HEK293 (cell line): Measurements from ENCODE around the gene FAM89A.

Source experiments
- CTCF ChIA-PET: fragments of 350-600 bp; formaldehyde crosslinking; extraction: SDS; loops from one replicate; lab custom pipeline; 2021; ENCODE audit warnings: antibody characterized with exemption; lab: Yijun Ruan, JAX
- POLR2A ChIA-PET: fragments of 300-600 bp; formaldehyde crosslinking; extraction: SDS; loops from one replicate; lab custom pipeline; 2020; ENCODE audit warnings: antibody characterized with exemption, inconsistent platforms; lab: Yijun Ruan, JAX
- H3K27ac ChIP-seq: fragments of 200-500 bp; sonication (Bioruptor generic); 2 replicates; pipeline ENCODE4 v1.5.1; 2014; ENCODE audit warnings: low read depth, low read length, control low read depth, inconsistent platforms; ENCODE audit errors: extremely low read depth
- H3K36me3 ChIP-seq, 2 experiments: fragments of 200-500 bp in 1 of 2; sonication (Bioruptor generic) in 1 of 2; 1 replicate in 1 of 2; 2 replicates in 1 of 2; pipeline ENCODE4 v1.5.1; 2014 to 2017; ENCODE audit warnings: inconsistent platforms in 2 of 2, low read length in 2 of 2; ENCODE audit not compliant: control insufficient read depth in 2 of 2, insufficient read depth in 1 of 2
- H3K4me1 ChIP-seq: fragments of 200-500 bp; sonication (Bioruptor generic); 2 replicates; pipeline ENCODE4 v1.5.1; 2014; ENCODE audit warnings: mild to moderate bottlenecking, low read length, inconsistent platforms; ENCODE audit not compliant: control insufficient read depth, insufficient read depth
- H3K4me3 ChIP-seq: 2 replicates; pipeline ENCODE4 v1.5.1; 2011; ENCODE audit warnings: low read depth, mild to moderate bottlenecking, control low read depth, low read length, moderate library complexity
- H3K9me3 ChIP-seq: fragments of 200-500 bp; sonication (Bioruptor generic); 2 replicates; pipeline ENCODE4 v1.5.1; 2014; ENCODE audit warnings: low read depth, low read length, inconsistent platforms; ENCODE audit not compliant: control insufficient read depth, insufficient read depth
- AEBP2 ChIP-seq: fragments of 450-650 bp; formaldehyde crosslinking; IDR thresholded peaks from 2 replicates; pipeline ENCODE4 v1.5.1; 2016; ENCODE audit warnings: missing biosample characterization, missing genetic modification characterization, borderline replicate concordance
- FEZF1 ChIP-seq: fragments of 450-650 bp; formaldehyde crosslinking; IDR thresholded peaks from 2 replicates; pipeline ENCODE4 v1.5.1; 2016; ENCODE audit warnings: missing biosample characterization, missing genetic modification characterization
- GLIS1 ChIP-seq: fragments of 450-650 bp; formaldehyde crosslinking; IDR thresholded peaks from 2 replicates; pipeline ENCODE4 v1.5.1; 2016; ENCODE audit warnings: missing biosample characterization, missing genetic modification characterization
- HOXD13 ChIP-seq: sonication (generic); formaldehyde crosslinking; IDR thresholded peaks from 2 replicates; pipeline ENCODE4 v1.8.0; 2022; ENCODE audit warnings: missing genetic modification reagents, borderline replicate concordance
- REST ChIP-seq: fragments of 450-650 bp; formaldehyde crosslinking; IDR thresholded peaks from 2 replicates; pipeline ENCODE4 v1.5.1; 2016; ENCODE audit warnings: missing biosample characterization, missing genetic modification characterization
- ZBTB6 ChIP-seq: fragments of 450-650 bp; formaldehyde crosslinking; IDR thresholded peaks from 2 replicates; pipeline ENCODE4 v1.5.1; 2017; ENCODE audit warnings: missing biosample characterization, missing genetic modification characterization
- ZFP37 ChIP-seq: fragments of 450-650 bp; formaldehyde crosslinking; IDR thresholded peaks from 2 replicates; pipeline ENCODE4 v1.5.1; 2016; ENCODE audit warnings: missing biosample characterization, missing genetic modification characterization
- ZNF121 ChIP-seq: fragments of 450-650 bp; formaldehyde crosslinking; IDR thresholded peaks from 2 replicates; pipeline ENCODE4 v1.5.1; 2016; ENCODE audit warnings: missing biosample characterization, missing genetic modification characterization
- ZNF155 ChIP-seq: fragments of 450-650 bp; formaldehyde crosslinking; IDR thresholded peaks from 2 replicates; pipeline ENCODE4 v1.5.1; 2016; ENCODE audit warnings: missing biosample characterization, missing genetic modification characterization
- ZNF214 ChIP-seq: fragments of 450-650 bp; formaldehyde crosslinking; IDR thresholded peaks from 2 replicates; pipeline ENCODE4 v1.5.1; 2017; ENCODE audit warnings: missing biosample characterization, mild to moderate bottlenecking, missing genetic modification characterization, borderline replicate concordance
- ZNF221 ChIP-seq: fragments of 450-650 bp; formaldehyde crosslinking; IDR thresholded peaks from 2 replicates; pipeline ENCODE4 v1.5.1; 2017; ENCODE audit warnings: missing biosample characterization, missing genetic modification characterization, borderline replicate concordance
- ZNF248 ChIP-seq: fragments of 450-650 bp; formaldehyde crosslinking; IDR thresholded peaks from 2 replicates; pipeline ENCODE4 v1.5.1; 2017; ENCODE audit warnings: missing biosample characterization, missing genetic modification characterization
- ZNF266 ChIP-seq: fragments of 450-650 bp; formaldehyde crosslinking; IDR thresholded peaks from 2 replicates; pipeline ENCODE4 v1.5.1; 2016; ENCODE audit warnings: missing biosample characterization, missing genetic modification characterization, low read depth
- ZNF510 ChIP-seq: fragments of 450-650 bp; formaldehyde crosslinking; IDR thresholded peaks from 2 replicates; pipeline ENCODE4 v1.5.1; 2018; ENCODE audit warnings: mild to moderate bottlenecking, missing genetic modification characterization, missing biosample characterization; ENCODE audit not compliant: insufficient replicate concordance
- ZNF626 ChIP-seq: fragments of 450-650 bp; sonication (Bioruptor Pico); formaldehyde crosslinking; IDR thresholded peaks from 2 replicates; pipeline ENCODE4 v1.5.1; 2018; ENCODE audit warnings: missing biosample characterization, missing genetic modification characterization, inconsistent platforms
- ZNF704 ChIP-seq: fragments of 450-650 bp; formaldehyde crosslinking; IDR thresholded peaks from 2 replicates; pipeline ENCODE4 v1.5.1; 2016; ENCODE audit warnings: missing biosample characterization, missing genetic modification characterization
- ZNF768 ChIP-seq: fragments of 450-650 bp; formaldehyde crosslinking; IDR thresholded peaks from 2 replicates; pipeline ENCODE4 v1.5.1; 2018; ENCODE audit warnings: missing biosample characterization, mild to moderate bottlenecking, missing genetic modification characterization
- ZNF777 ChIP-seq: fragments of 450-650 bp; formaldehyde crosslinking; IDR thresholded peaks from 2 replicates; pipeline ENCODE4 v1.5.1; 2017; ENCODE audit warnings: missing biosample characterization, missing genetic modification characterization, borderline replicate concordance
- ZNF785 ChIP-seq: fragments of 450-650 bp; formaldehyde crosslinking; IDR thresholded peaks from 2 replicates; pipeline ENCODE4 v1.5.1; 2016; ENCODE audit warnings: missing biosample characterization, missing genetic modification characterization
- ZSCAN23 ChIP-seq: fragments of 450-650 bp; formaldehyde crosslinking; IDR thresholded peaks from 2 replicates; pipeline ENCODE4 v1.5.1; 2016; ENCODE audit warnings: missing biosample characterization, missing genetic modification characterization

FAM89A gene

GRCh38 chr1:230972855-230973271, 67.2 kb downstream of the FAM89A start (continued):
- TF ChIP-seq REST (tag by site-specific recombination): no peak

GRCh38 chr1:230971771-230972170, 68.3 kb downstream of the FAM89A start:
- Histone ChIP-seq H3K4me3 (no peak overlapping the region), H3K36me3 (peaks cover 0 to 17% of the 10 kb centered on the region in 2 experiments; a peak in 2 of 3 replicates), H3K9me3 (no peaks in the 10 kb centered on the region), H3K4me1 (no peaks in the 10 kb centered on the region; the same call in 1 of the 2 replicates), H3K27ac (no peak overlapping the region)
- POLR2A ChIA-PET: no interaction called here
- CTCF ChIA-PET: interaction anchor here (0.7 to 1.7 kb wide), 4 partner anchors 53 to 353 kb away, joined by 3 to 4 read pairs (median 4); no protein-coding TSS in a partner anchor
- TF ChIP-seq ZNF214 (no peak), ZNF155 (tag by site-specific recombination) (no peak), ZNF768 (no peak), REST (tag by site-specific recombination) (no peak), HOXD13 (no peak), ZNF704 (tag by site-specific recombination) (no peak)

GRCh38 chr1:230970432-230970831, 69.6 kb downstream of the FAM89A start:
- ChIA-PET POLR2A (interaction anchor here (1.0 kb wide), 1 partner anchor 8 kb away, joined by 4 read pairs; the partner anchor contains the start of genes ARV1 and TTC13), CTCF (interaction anchor here (0.6 to 3.4 kb wide), 3 partner anchors 8 to 54 kb away, joined by 3 to 11 read pairs (median 4); partner anchors contain the start of genes ARV1 and TTC13)
- TF ChIP-seq ZNF785 (tag by site-specific recombination) (no peak), ZNF777 (tag by site-specific recombination) (no peak), ZNF248 (tag by site-specific recombination) (no peak), ZBTB6 (tag by site-specific recombination) (no peak), FEZF1 (tag by site-specific recombination) (no peak), ZNF121 (tag by site-specific recombination) (no peak), ZNF266 (no peak), ZNF510 (no peak), ZFP37 (tag by site-specific recombination) (no peak), GLIS1 (tag by site-specific recombination) (no peak), ZNF221 (tag by site-specific recombination) (no peak), ZNF626 (tag by site-specific recombination) (no peak), AEBP2 (tag by site-specific recombination) (no peak), ZSCAN23 (tag by site-specific recombination) (no peak)

More at GRCh38 chr1:230970432-230970831, 69.6 kb downstream of the FAM89A start:
- Histone ChIP-seq H3K4me1 (no peaks in the 10 kb centered on the region; the same call in 1 of the 2 replicates), H3K4me3 (no peak overlapping the region), H3K36me3 (peaks cover 0 to 4% of the 10 kb centered on the region in 2 experiments; a peak in 2 of 3 replicates), H3K9me3 (no peaks in the 10 kb centered on the region), H3K27ac (no peak overlapping the region)
